ENCODE measurements around the gene DEDD.
A peak's percentile ranks its signal among the peaks of the same experiment; 100 is the strongest.
"Not testable (repeated sequence)": the region's sequence is repeated elsewhere in the genome, so short reads cannot be mapped to it uniquely, and the experiment has no call there.

DEDD gene

GRCh38 chr1:161122967-161123366 lies 9.5 kb downstream of the DEDD start:
- DNase-seq: no peak

- no peak for DNase-seq
Observed at GRCh38 chr1:161121834-161122233, 10.6 kb downstream of the DEDD start.

- no peak for DNase-seq
Observed at GRCh38 chr1:161121042-161121650, 11.3 kb downstream of the DEDD start.

GRCh38 chr1:161119092-161119903 lies 13.2 kb downstream of the DEDD start:
- DNase-seq: peak; percentile 67

- peak; percentile 80 for DNase-seq
Observed at GRCh38 chr1:161117759-161118581, 14.5 kb downstream of the DEDD start, which contains the start of the genes NIT1 and PFDN2. NIT1 (plus strand) TSS chr1:161118105; CDS start chr1:161118177, 72 bp downstream. PFDN2 (minus strand) TSS chr1:161118037; CDS start chr1:161118026, 11 bp downstream.

GRCh38 chr1:161115961-161116360 lies 16.5 kb downstream of the DEDD start:
- DNase-seq: not testable (repeated sequence)

- DNase-seq: peak; percentile 79
Observed at GRCh38 chr1:161115132-161115711, 17.2 kb downstream of the DEDD start.

GRCh38 chr1:161114556-161114955 lies 17.9 kb downstream of the DEDD start:
- DNase-seq: no peak

GRCh38 chr1:161113915-161114314 lies 18.6 kb downstream of the DEDD start:
- no peak for DNase-seq

GRCh38 chr1:161111527-161111926 lies 20.9 kb downstream of the DEDD start:
- DNase-seq: no peak

GRCh38 chr1:161111117-161111516 lies 21.4 kb downstream of the DEDD start:
- DNase-seq: no peak

- no peak for DNase-seq
Observed at GRCh38 chr1:161106431-161106830, 26.0 kb downstream of the DEDD start.

GRCh38 chr1:161100556-161100955 lies 31.9 kb downstream of the DEDD start:
- DNase-seq: no peak

GRCh38 chr1:161099090-161099802 lies 33.2 kb downstream of the DEDD start:
- DNase-seq: no peak

- DNase-seq: peak; percentile 57
Observed at GRCh38 chr1:161098210-161099068, 34.0 kb downstream of the DEDD start, which contains the start of gene KLHDC9. KLHDC9 (plus strand) TSS chr1:161098361; CDS start chr1:161098536, 175 bp downstream.

- DNase-seq: no peak
Observed at GRCh38 chr1:161096530-161096929, 35.9 kb downstream of the DEDD start.

GRCh38 chr1:161096015-161096414 lies 36.5 kb downstream of the DEDD start:
- no peak for DNase-seq

- no peak for DNase-seq
Observed at GRCh38 chr1:161095230-161095629, 37.2 kb downstream of the DEDD start.

- no peak for DNase-seq
Observed at GRCh38 chr1:161094481-161094880, 38.0 kb downstream of the DEDD start.

- DNase-seq: peak; percentile 34
Observed at GRCh38 chr1:161092621-161093028, 39.8 kb downstream of the DEDD start.
